Stimulated activated CD8-positive, alpha-beta memory T cell treated with anti-CD3 and anti-CD28 coated beads, Interleukin-15, amount 100 ng/mL, for 1 hour (primary cell): ENCODE data around the gene HOPX.
"Not testable (repeated sequence)": the region's sequence is repeated elsewhere in the genome, so short reads cannot be mapped to it uniquely, and the experiment has no call there.

Source experiments
- DNase-seq: peaks from one replicate; pipeline ENCODE4 v3.0.0-alpha.2; 2020; ENCODE audit warnings: low read depth

HOPX gene

GRCh38 chr4:56654238-56654632 is 26.9 kb downstream of the HOPX start:
- no peak for DNase-seq

- no peak for DNase-seq
Observed at GRCh38 chr4:56653461-56654237, 27.4 kb downstream of the HOPX start.

GRCh38 chr4:56652196-56652595 is 28.9 kb downstream of the HOPX start:
- DNase-seq: no peak

- no peak for DNase-seq
Observed at GRCh38 chr4:56651056-56651350, 30.1 kb downstream of the HOPX start.

- DNase-seq: no peak
Observed at GRCh38 chr4:56650262-56651055, 30.6 kb downstream of the HOPX start.

GRCh38 chr4:56649445-56650261 is 31.4 kb downstream of the HOPX start:
- DNase-seq: no peak

GRCh38 chr4:56648824-56649151 is 32.3 kb downstream of the HOPX start:
- DNase-seq: no peak

GRCh38 chr4:56648021-56648823 is 32.9 kb downstream of the HOPX start:
- no peak for DNase-seq

- DNase-seq: no peak
Observed at GRCh38 chr4:56646341-56646740, 34.8 kb downstream of the HOPX start.

GRCh38 chr4:56643596-56643995 is 37.5 kb downstream of the HOPX start:
- no peak for DNase-seq

GRCh38 chr4:56641494-56642051 is 39.5 kb downstream of the HOPX start:
- no peak for DNase-seq

- DNase-seq: no peak
Observed at GRCh38 chr4:56640621-56641493, 40.2 kb downstream of the HOPX start.

GRCh38 chr4:56637791-56638190 is 43.3 kb downstream of the HOPX start:
- DNase-seq: no peak

- DNase-seq: no peak
Observed at GRCh38 chr4:56637154-56637553, 43.9 kb downstream of the HOPX start.

GRCh38 chr4:56634954-56635353 is 46.1 kb downstream of the HOPX start:
- DNase-seq: not testable (repeated sequence)

- DNase-seq: no peak
Observed at GRCh38 chr4:56633486-56633885, 47.6 kb downstream of the HOPX start.

GRCh38 chr4:56630876-56631666 is 50.0 kb downstream of the HOPX start:
- DNase-seq: no peak

- no peak for DNase-seq
Observed at GRCh38 chr4:56628592-56628991, 52.5 kb downstream of the HOPX start.

- no peak for DNase-seq
Observed at GRCh38 chr4:56627985-56628384, 53.1 kb downstream of the HOPX start.

- DNase-seq: no peak
Observed at GRCh38 chr4:56627375-56627774, 53.7 kb downstream of the HOPX start.
